HG02938 (cell line): ENCODE results near the gene CCL2.
"Not testable (repeated sequence)": the region's sequence is repeated elsewhere in the genome, so short reads cannot be mapped to it uniquely, and the experiment has no call there.

ENCODE experiments used
- ATAC-seq: cut with Tn5 transposase; IDR thresholded peaks from one replicate; pipeline ENCODE4 v1.9.1; 2021; ENCODE audit warnings: mild to moderate bottlenecking, moderate library complexity; ENCODE audit not compliant: unreplicated experiment

The CCL2 gene

GRCh38 chr17:34254651-34255380 is at the start of gene CCL2:
Gene CCL2, plus strand, starts transcription at chr17:34255285. Its CDS starts 65 bp downstream, at chr17:34255350.
- no peak for ATAC-seq

- ATAC-seq = no peak
These were observed 49.7 kb upstream of the CCL2 start for GRCh38 chr17:34205401-34205800.

- ATAC-seq = no peak
These were observed 48.5 kb upstream of the CCL2 start for GRCh38 chr17:34206569-34206968.

GRCh38 chr17:34207572-34207971 is 47.5 kb upstream of the CCL2 start:
- no peak for ATAC-seq

GRCh38 chr17:34218748-34219147 is 36.3 kb upstream of the CCL2 start:
- ATAC-seq = no peak

- ATAC-seq = no peak
These were observed 35.7 kb upstream of the CCL2 start for GRCh38 chr17:34219405-34219804.

- ATAC-seq = no peak
These were observed 34.9 kb upstream of the CCL2 start for GRCh38 chr17:34220045-34220751.

- ATAC-seq = no peak
These were observed 34.2 kb upstream of the CCL2 start for GRCh38 chr17:34220752-34221395.

- ATAC-seq = no peak
These were observed 33.7 kb upstream of the CCL2 start for GRCh38 chr17:34221411-34221810.

- no peak for ATAC-seq
These were observed 32.2 kb upstream of the CCL2 start for GRCh38 chr17:34222722-34223497.

- no peak for ATAC-seq
These were observed 30.0 kb upstream of the CCL2 start for GRCh38 chr17:34225046-34225445.

- no peak for ATAC-seq
These were observed 28.9 kb upstream of the CCL2 start for GRCh38 chr17:34226011-34226743.

GRCh38 chr17:34226744-34227034 is 28.4 kb upstream of the CCL2 start:
- ATAC-seq = no peak

- not testable (repeated sequence) for ATAC-seq
These were observed 27.8 kb upstream of the CCL2 start for GRCh38 chr17:34227293-34227692.

- no peak for ATAC-seq
These were observed 27.4 kb upstream of the CCL2 start for GRCh38 chr17:34227707-34228106.

GRCh38 chr17:34228781-34229180 is 26.3 kb upstream of the CCL2 start:
- ATAC-seq = no peak

GRCh38 chr17:34230342-34230741 is 24.7 kb upstream of the CCL2 start:
- no peak for ATAC-seq

- ATAC-seq = no peak
These were observed 20.5 kb upstream of the CCL2 start for GRCh38 chr17:34234616-34235015.

- no peak for ATAC-seq
These were observed 19.6 kb upstream of the CCL2 start for GRCh38 chr17:34235389-34236028.

- ATAC-seq = no peak
These were observed 18.7 kb upstream of the CCL2 start for GRCh38 chr17:34236281-34236892.
